Fibroblast of the aortic adventitia (primary cell): Measurements from ENCODE around the gene PHYHIPL. TPM values are rescaled to one million over a fixed set of nuclear protein-coding genes. Genes with fewer than 3 reads are reported as not detected.

Experiments used
- DNase-seq: peaks from one replicate; pipeline ENCODE4 v3.0.0-alpha.2; 2010; ENCODE audit warnings: low read depth
- H3K4me3 ChIP-seq: 2 replicates; pipeline ENCODE4 v1.5.1; 2011; ENCODE audit warnings: low read depth, mild to moderate bottlenecking, control low read depth, low read length, moderate library complexity
- CTCF ChIP-seq: IDR thresholded peaks from 2 replicates; pipeline ENCODE4 v1.5.1; 2011; ENCODE audit warnings: mild to moderate bottlenecking, low read length, control low read depth, inconsistent platforms; ENCODE audit not compliant: insufficient read depth
- total RNA-seq: library from RNA; depleted of rRNA; stranded (reverse); fragments of >200 nt; gene quantifications from 2 replicates; pipeline ENCODE4 v1.2.3, GENCODE V29; 2012; ENCODE audit warnings: low replicate concordance

Gene PHYHIPL
- total RNA-seq, 1 donor: not detected

- no peak for DNase-seq
- no peak overlapping the region for H3K4me3 ChIP-seq
- no peak for TF ChIP-seq CTCF
These were observed 3.9 kb upstream of the PHYHIPL start for GRCh38 chr10:59172567-59172966.

- H3K4me3 ChIP-seq: no peak overlapping the region
- TF ChIP-seq CTCF: no peak
- no peak for DNase-seq
These were observed 3.0 kb upstream of the PHYHIPL start for GRCh38 chr10:59173414-59173813.

GRCh38 chr10:59175538-59176240 lies 754 bp upstream of the PHYHIPL start:
- DNase-seq: no peak
- no peak for TF ChIP-seq CTCF
- no peak overlapping the region for H3K4me3 ChIP-seq

GRCh38 chr10:59177031-59177797 lies 771 bp downstream of the PHYHIPL start:
- peak; percentile 85 for DNase-seq
- no peak overlapping the region for H3K4me3 ChIP-seq
- no peak for TF ChIP-seq CTCF

GRCh38 chr10:59177836-59178235 lies 1.4 kb downstream of the PHYHIPL start:
- no peak for TF ChIP-seq CTCF
- DNase-seq: no peak
- H3K4me3 ChIP-seq: no peak overlapping the region

- no peak overlapping the region for H3K4me3 ChIP-seq
- DNase-seq: no peak
- TF ChIP-seq CTCF: no peak
These were observed 2.6 kb downstream of the PHYHIPL start for GRCh38 chr10:59179068-59179467.
